ENCODE data around the gene KIF3C. TPM values are rescaled to one million over a fixed set of nuclear protein-coding genes. Genes with fewer than 3 reads are reported as not detected.
"Not testable (repeated sequence)": the region's sequence is repeated elsewhere in the genome, so short reads cannot be mapped to it uniquely, and the experiment has no call there.

The KIF3C gene
- 8.6 and 10.2 TPM in 2 replicates for total RNA-seq

- intact Hi-C loops (cut with micrococcal nuclease): loop anchor here (1.0 to 5.0 kb wide), 5 partner anchors 53 to 365 kb away; partner anchors contain the start of genes ADGRF3, ASXL2, HADHA and HADHB
Observed at GRCh38 chr2:25982273-25982967, at the start of gene KIF3C. TSS of gene KIF3C (minus strand) at chr2:25982497. CDS start at chr2:25981917, 580 bp downstream.

- intact Hi-C loops (cut with micrococcal nuclease): not testable (repeated sequence)
Observed at GRCh38 chr2:26028083-26028482, 45.8 kb upstream of the KIF3C start.

GRCh38 chr2:26025509-26025908 lies 43.2 kb upstream of the KIF3C start:
- intact Hi-C loops (cut with micrococcal nuclease): no loop called here

- intact Hi-C loops (cut with micrococcal nuclease): no loop called here
Observed at GRCh38 chr2:26024260-26024659, 42.0 kb upstream of the KIF3C start.

GRCh38 chr2:26020231-26020640 lies 37.9 kb upstream of the KIF3C start:
- intact Hi-C loops (cut with micrococcal nuclease): no loop called here

GRCh38 chr2:26018184-26019055 lies 36.1 kb upstream of the KIF3C start:
- intact Hi-C loops (cut with micrococcal nuclease): no loop called here

- intact Hi-C loops (cut with micrococcal nuclease): no loop called here
Observed at GRCh38 chr2:26017464-26018183, 35.3 kb upstream of the KIF3C start.

- intact Hi-C loops (cut with micrococcal nuclease): not testable (repeated sequence)
Observed at GRCh38 chr2:26016706-26017045, 34.4 kb upstream of the KIF3C start.

- intact Hi-C loops (cut with micrococcal nuclease): no loop called here
Observed at GRCh38 chr2:26016012-26016705, 33.9 kb upstream of the KIF3C start.

GRCh38 chr2:26013668-26014067 lies 31.4 kb upstream of the KIF3C start:
- intact Hi-C loops (cut with micrococcal nuclease): no loop called here

- intact Hi-C loops (cut with micrococcal nuclease): no loop called here
Observed at GRCh38 chr2:26011990-26012856, 29.9 kb upstream of the KIF3C start.

- intact Hi-C loops (cut with micrococcal nuclease): no loop called here
Observed at GRCh38 chr2:26011609-26011989, 29.3 kb upstream of the KIF3C start.

- intact Hi-C loops (cut with micrococcal nuclease): no loop called here
Observed at GRCh38 chr2:26010943-26011342, 28.6 kb upstream of the KIF3C start.

GRCh38 chr2:26009567-26009963 lies 27.3 kb upstream of the KIF3C start:
- intact Hi-C loops (cut with micrococcal nuclease): no loop called here

GRCh38 chr2:26008851-26009566 lies 26.7 kb upstream of the KIF3C start:
- intact Hi-C loops (cut with micrococcal nuclease): no loop called here

- intact Hi-C loops (cut with micrococcal nuclease): no loop called here
Observed at GRCh38 chr2:26008095-26008494, 25.8 kb upstream of the KIF3C start.

- intact Hi-C loops (cut with micrococcal nuclease): no loop called here
Observed at GRCh38 chr2:26002632-26003310, 20.5 kb upstream of the KIF3C start.

GRCh38 chr2:26001743-26002351 lies 19.6 kb upstream of the KIF3C start:
- intact Hi-C loops (cut with micrococcal nuclease): no loop called here

Measured in T-helper 2 cell treated with Interferon-gamma antibody and Interleukin-4, amounts not matched to agents 100 ng/mL and 5 ng/mL, for 36 hours (primary cell).